GM12878 (cell line): ENCODE results near the gene ITCH. TPM values are rescaled to one million over a fixed set of nuclear protein-coding genes. Genes with fewer than 3 reads are reported as not detected.

Source experiments
- ASH2L ChIP-seq: fragments of 300-600, 200-600 bp; sonication (generic); IDR thresholded peaks from 2 replicates; pipeline ENCODE4 v1.6.1; 2017; ENCODE audit warnings: low read depth, mild to moderate bottlenecking, borderline replicate concordance
- CBFB ChIP-seq: IDR thresholded peaks from 2 replicates; pipeline ENCODE4 v1.6.1; 2016; ENCODE audit warnings: antibody characterized with exemption, low read depth
- CREB1 ChIP-seq: IDR thresholded peaks from 2 replicates; pipeline ENCODE4 v1.6.1; 2012; ENCODE audit warnings: low read depth, mild to moderate bottlenecking, inconsistent platforms
- ESRRA ChIP-seq: IDR thresholded peaks from 2 replicates; pipeline ENCODE4 v1.6.1; 2012; ENCODE audit warnings: mild to moderate bottlenecking, low read length, improper control_type of control experiment
- ETV6 ChIP-seq, 2 experiments: fragments of 450-650 bp in 1 of 2; IDR thresholded peaks in 1 of 2; conservative IDR thresholded peaks in 1 of 2; 2 replicates each; pipeline ENCODE4 v1.6.1; 2014; ENCODE audit warnings: antibody characterized with exemption in 1 of 2, borderline replicate concordance in 1 of 2, low read depth in 1 of 2, mild to moderate bottlenecking in 1 of 2, moderate library complexity in 1 of 2
- FOXK2 ChIP-seq: fragments of 450-650 bp; IDR thresholded peaks from 2 replicates; pipeline ENCODE4 v1.6.1; 2017; ENCODE audit warnings: mild to moderate bottlenecking, moderate library complexity
- MYB ChIP-seq: fragments of 150-350 bp; IDR thresholded peaks from 2 replicates; pipeline ENCODE4 v1.6.1; 2014; ENCODE audit warnings: mild to moderate bottlenecking, low read depth, low read length, borderline replicate concordance
- NBN ChIP-seq: fragments of 450-650 bp; IDR thresholded peaks from 2 replicates; pipeline ENCODE4 v1.6.1; 2016
- NR2C1 ChIP-seq: fragments of 450-650 bp; IDR thresholded peaks from 2 replicates; pipeline ENCODE4 v1.6.1; 2017; ENCODE audit warnings: antibody characterized with exemption, mild to moderate bottlenecking, moderate library complexity
- NRF1 ChIP-seq: conservative IDR thresholded peaks from 2 replicates; pipeline ENCODE4 v1.6.1; 2011; ENCODE audit warnings: mild to moderate bottlenecking, low read depth, low read length, improper control_type of control experiment
- RUNX3 ChIP-seq: IDR thresholded peaks from 2 replicates; pipeline ENCODE4 v1.6.1; 2012; ENCODE audit warnings: low read length, inconsistent platforms
- SREBF1 ChIP-seq: IDR thresholded peaks from 2 replicates; pipeline ENCODE4 v1.6.1; 2012; ENCODE audit warnings: mild to moderate bottlenecking, low read length
- STAT1 ChIP-seq: fragments of 450-650 bp; conservative IDR thresholded peaks from 2 replicates; pipeline ENCODE4 v1.6.1; 2014; ENCODE audit warnings: antibody characterized with exemption, mild to moderate bottlenecking
- SUZ12 ChIP-seq: fragments of 200-600 bp; sonication (generic); IDR thresholded peaks from one replicate; pipeline ENCODE4 v1.6.1; 2018; ENCODE audit warnings: antibody characterized with exemption, mild to moderate bottlenecking; ENCODE audit not compliant: unreplicated experiment
- TBL1XR1 ChIP-seq: IDR thresholded peaks from 2 replicates; pipeline ENCODE4 v1.6.1; 2012; ENCODE audit warnings: low read depth, low read length, improper control_type of control experiment
- WRNIP1 ChIP-seq: IDR thresholded peaks from 2 replicates; pipeline ENCODE4 v1.6.1; 2011; ENCODE audit warnings: low read depth, low read length, improper control_type of control experiment, borderline replicate concordance
- ZBED1 ChIP-seq: IDR thresholded peaks from 2 replicates; pipeline ENCODE4 v1.6.1; 2016; ENCODE audit warnings: borderline replicate concordance
- ZNF24 ChIP-seq: fragments of 450-650 bp; IDR thresholded peaks from 2 replicates; pipeline ENCODE4 v1.6.1; 2017; ENCODE audit warnings: antibody characterized with exemption, mild to moderate bottlenecking
- polyA plus RNA-seq, 11 experiments: library from polyadenylated mRNA; depleted of rRNA in 4 of 11; unstranded in 6 of 11; stranded (reverse) in 5 of 11; fragments of >200 nt; fragmentation: Nextera tagmentation in 4 of 11; fragmentation: Illumina TruSeq in 1 of 11; extraction: Ambion mirVana in 4 of 11; extraction: Trizol in 1 of 11; gene quantifications; 1 replicate in 1 of 11; 2 replicates in 10 of 11; pipeline versions ENCODE4 v1.2.1 to v1.2.3, GENCODE V29; 2011 to 2016; ENCODE audit warnings: inconsistent platforms in 2 of 11, missing spikeins in 2 of 11, low read depth in 1 of 11
- total RNA-seq, 4 experiments: library from RNA; depleted of rRNA in 3 of 4; stranded (reverse); fragments of >200 nt in 3 of 4; fragmentation: Illumina TruSeq in 1 of 4; extraction: Trizol in 1 of 4; gene quantifications; 2 replicates each; pipeline versions ENCODE4 v1.2.1 to v1.2.3, GENCODE V29; 2013 to 2021
- TF ChIP-seq, protein P1 (sequence below): fragments of 150-350 bp; IDR thresholded peaks from 2 replicates; pipeline ENCODE4 v1.6.1; 2016; ENCODE audit warnings: low read depth, low read length
- TF ChIP-seq, protein P2 (sequence below): fragments of 450-650 bp; IDR thresholded peaks from 2 replicates; pipeline ENCODE4 v1.6.1; 2017; ENCODE audit warnings: mild to moderate bottlenecking, low read depth, inconsistent platforms; ENCODE audit not compliant: poor library complexity, severe bottlenecking
- TF ChIP-seq, protein P3 (sequence below), 3 experiments: IDR thresholded peaks in 2 of 3; conservative IDR thresholded peaks in 1 of 3; 2 replicates each; pipeline ENCODE4 v1.5.1; 2011; ENCODE audit warnings: low read depth in 3 of 3, low read length in 3 of 3, mild to moderate bottlenecking in 3 of 3, control low read depth in 2 of 3, moderate library complexity in 2 of 3, inconsistent platforms in 1 of 3, mixed read lengths in 1 of 3; ENCODE audit not compliant: control insufficient read depth in 2 of 3, insufficient read depth in 1 of 3; ENCODE audit errors: extremely low read depth in 1 of 3
- TF ChIP-seq, protein P4 (sequence below): fragments of 450-650 bp; IDR thresholded peaks from 2 replicates; pipeline ENCODE4 v1.6.1; 2016; ENCODE audit warnings: mild to moderate bottlenecking

ITCH gene
- total and polyA plus RNA-seq, 10 of the 15 experiments (the other 5 are each of a cell fraction or from before 2014, with no cell fraction given), result 7.5 to 46.1 (median 21.5) TPM

DNA sequence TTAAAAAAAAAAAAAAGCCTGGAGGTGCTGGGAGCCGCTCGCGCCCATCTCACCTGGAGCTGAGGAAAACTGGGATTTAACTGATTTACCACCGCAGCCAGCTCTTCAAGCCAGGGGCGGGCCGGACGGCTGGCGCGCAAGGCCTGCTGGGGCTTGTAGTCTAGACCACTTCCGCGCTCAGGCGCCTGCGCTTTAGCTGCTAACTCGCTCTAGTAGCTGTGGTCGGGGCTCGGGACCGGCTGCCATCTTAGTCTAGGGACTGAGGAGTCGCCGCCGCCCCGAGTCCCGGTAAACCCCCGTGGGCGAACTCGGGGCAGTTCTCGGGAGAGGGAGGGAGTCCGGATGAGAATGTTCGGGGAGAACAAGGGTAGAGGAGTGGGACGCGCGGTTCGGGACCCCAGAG is at the start of gene ITCH (continued):
- TF ChIP-seq, protein P1, sequence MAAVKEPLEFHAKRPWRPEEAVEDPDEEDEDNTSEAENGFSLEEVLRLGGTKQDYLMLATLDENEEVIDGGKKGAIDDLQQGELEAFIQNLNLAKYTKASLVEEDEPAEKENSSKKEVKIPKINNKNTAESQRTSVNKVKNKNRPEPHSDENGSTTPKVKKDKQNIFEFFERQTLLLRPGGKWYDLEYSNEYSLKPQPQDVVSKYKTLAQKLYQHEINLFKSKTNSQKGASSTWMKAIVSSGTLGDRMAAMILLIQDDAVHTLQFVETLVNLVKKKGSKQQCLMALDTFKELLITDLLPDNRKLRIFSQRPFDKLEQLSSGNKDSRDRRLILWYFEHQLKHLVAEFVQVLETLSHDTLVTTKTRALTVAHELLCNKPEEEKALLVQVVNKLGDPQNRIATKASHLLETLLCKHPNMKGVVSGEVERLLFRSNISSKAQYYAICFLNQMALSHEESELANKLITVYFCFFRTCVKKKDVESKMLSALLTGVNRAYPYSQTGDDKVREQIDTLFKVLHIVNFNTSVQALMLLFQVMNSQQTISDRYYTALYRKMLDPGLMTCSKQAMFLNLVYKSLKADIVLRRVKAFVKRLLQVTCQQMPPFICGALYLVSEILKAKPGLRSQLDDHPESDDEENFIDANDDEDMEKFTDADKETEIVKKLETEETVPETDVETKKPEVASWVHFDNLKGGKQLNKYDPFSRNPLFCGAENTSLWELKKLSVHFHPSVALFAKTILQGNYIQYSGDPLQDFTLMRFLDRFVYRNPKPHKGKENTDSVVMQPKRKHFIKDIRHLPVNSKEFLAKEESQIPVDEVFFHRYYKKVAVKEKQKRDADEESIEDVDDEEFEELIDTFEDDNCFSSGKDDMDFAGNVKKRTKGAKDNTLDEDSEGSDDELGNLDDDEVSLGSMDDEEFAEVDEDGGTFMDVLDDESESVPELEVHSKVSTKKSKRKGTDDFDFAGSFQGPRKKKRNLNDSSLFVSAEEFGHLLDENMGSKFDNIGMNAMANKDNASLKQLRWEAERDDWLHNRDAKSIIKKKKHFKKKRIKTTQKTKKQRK, result no peak
- TF ChIP-seq WRNIP1, result no peak
- peak; percentile 58; the same call in 1 of the 2 replicates for TF ChIP-seq CREB1
- peak; percentile 11; the same call in 1 of the 2 replicates for TF ChIP-seq SREBF1
- TF ChIP-seq, protein P2, sequence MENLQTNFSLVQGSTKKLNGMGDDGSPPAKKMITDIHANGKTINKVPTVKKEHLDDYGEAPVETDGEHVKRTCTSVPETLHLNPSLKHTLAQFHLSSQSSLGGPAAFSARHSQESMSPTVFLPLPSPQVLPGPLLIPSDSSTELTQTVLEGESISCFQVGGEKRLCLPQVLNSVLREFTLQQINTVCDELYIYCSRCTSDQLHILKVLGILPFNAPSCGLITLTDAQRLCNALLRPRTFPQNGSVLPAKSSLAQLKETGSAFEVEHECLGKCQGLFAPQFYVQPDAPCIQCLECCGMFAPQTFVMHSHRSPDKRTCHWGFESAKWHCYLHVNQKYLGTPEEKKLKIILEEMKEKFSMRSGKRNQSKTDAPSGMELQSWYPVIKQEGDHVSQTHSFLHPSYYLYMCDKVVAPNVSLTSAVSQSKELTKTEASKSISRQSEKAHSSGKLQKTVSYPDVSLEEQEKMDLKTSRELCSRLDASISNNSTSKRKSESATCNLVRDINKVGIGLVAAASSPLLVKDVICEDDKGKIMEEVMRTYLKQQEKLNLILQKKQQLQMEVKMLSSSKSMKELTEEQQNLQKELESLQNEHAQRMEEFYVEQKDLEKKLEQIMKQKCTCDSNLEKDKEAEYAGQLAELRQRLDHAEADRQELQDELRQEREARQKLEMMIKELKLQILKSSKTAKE, result no peak
- peak; percentile 28; the same call in 1 of the 2 replicates for TF ChIP-seq FOXK2
- TF ChIP-seq NRF1, result peak; percentile 61
- no peak for TF ChIP-seq ZNF24
- TF ChIP-seq SUZ12, result no peak
- no peak for TF ChIP-seq TBL1XR1
- peak; percentile 73 for TF ChIP-seq RUNX3
- no peak for TF ChIP-seq ETV6 (conservative IDR thresholded peaks at IDR 0.05 in 1 of 2, IDR thresholded peaks at IDR 0.05 in 1 of 2; ENCODE audit: borderline replicate concordance in 1 of 2, low read depth in 1 of 2)
- no peak for TF ChIP-seq MYB
- peak; percentile 42; the same call in 1 of the 2 replicates for TF ChIP-seq NBN
- no peak for TF ChIP-seq NR2C1
- peak; percentile 71 for TF ChIP-seq CBFB
- TF ChIP-seq, protein P3, sequence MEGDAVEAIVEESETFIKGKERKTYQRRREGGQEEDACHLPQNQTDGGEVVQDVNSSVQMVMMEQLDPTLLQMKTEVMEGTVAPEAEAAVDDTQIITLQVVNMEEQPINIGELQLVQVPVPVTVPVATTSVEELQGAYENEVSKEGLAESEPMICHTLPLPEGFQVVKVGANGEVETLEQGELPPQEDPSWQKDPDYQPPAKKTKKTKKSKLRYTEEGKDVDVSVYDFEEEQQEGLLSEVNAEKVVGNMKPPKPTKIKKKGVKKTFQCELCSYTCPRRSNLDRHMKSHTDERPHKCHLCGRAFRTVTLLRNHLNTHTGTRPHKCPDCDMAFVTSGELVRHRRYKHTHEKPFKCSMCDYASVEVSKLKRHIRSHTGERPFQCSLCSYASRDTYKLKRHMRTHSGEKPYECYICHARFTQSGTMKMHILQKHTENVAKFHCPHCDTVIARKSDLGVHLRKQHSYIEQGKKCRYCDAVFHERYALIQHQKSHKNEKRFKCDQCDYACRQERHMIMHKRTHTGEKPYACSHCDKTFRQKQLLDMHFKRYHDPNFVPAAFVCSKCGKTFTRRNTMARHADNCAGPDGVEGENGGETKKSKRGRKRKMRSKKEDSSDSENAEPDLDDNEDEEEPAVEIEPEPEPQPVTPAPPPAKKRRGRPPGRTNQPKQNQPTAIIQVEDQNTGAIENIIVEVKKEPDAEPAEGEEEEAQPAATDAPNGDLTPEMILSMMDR (IDR thresholded peaks at IDR 0.05 in 2 of 3, conservative IDR thresholded peaks at IDR 0.05 in 1 of 3; ENCODE audit: control insufficient read depth in 2 of 3, extremely low read depth in 1 of 3, insufficient read depth in 1 of 3, low read depth in 3 of 3, low read length in 3 of 3), result no peak
- TF ChIP-seq ESRRA, result no peak
- TF ChIP-seq, protein P4, sequence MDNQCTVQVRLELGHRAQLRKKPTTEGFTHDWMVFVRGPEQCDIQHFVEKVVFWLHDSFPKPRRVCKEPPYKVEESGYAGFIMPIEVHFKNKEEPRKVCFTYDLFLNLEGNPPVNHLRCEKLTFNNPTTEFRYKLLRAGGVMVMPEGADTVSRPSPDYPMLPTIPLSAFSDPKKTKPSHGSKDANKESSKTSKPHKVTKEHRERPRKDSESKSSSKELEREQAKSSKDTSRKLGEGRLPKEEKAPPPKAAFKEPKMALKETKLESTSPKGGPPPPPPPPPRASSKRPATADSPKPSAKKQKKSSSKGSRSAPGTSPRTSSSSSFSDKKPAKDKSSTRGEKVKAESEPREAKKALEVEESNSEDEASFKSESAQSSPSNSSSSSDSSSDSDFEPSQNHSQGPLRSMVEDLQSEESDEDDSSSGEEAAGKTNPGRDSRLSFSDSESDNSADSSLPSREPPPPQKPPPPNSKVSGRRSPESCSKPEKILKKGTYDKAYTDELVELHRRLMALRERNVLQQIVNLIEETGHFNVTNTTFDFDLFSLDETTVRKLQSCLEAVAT, result 0 out of 2 replicates have a peak, but pooled peaks have one; percentile 12
- TF ChIP-seq ZBED1, result no peak
- no peak; the same call in 1 of the 2 replicates for TF ChIP-seq ASH2L
- no peak for TF ChIP-seq STAT1
